Fibroblast of pulmonary artery (primary cell): ENCODE measurements around the gene USP44.

Source experiments
- DNase-seq: peaks from one replicate; pipeline ENCODE4 v3.0.0-alpha.2; 2010; ENCODE audit warnings: low read depth
- H3K4me3 ChIP-seq: replicated peaks from 2 replicates; pipeline ENCODE4 v1.5.1; 2011; ENCODE audit warnings: low read depth, mild to moderate bottlenecking, control low read depth, low read length, moderate library complexity
- TF ChIP-seq, protein P1 (sequence below): IDR thresholded peaks from 2 replicates; pipeline ENCODE4 v1.5.1; 2011; ENCODE audit warnings: mild to moderate bottlenecking, control low read depth, low read length, inconsistent platforms; ENCODE audit errors: missing control alignments

Gene USP44

DNA sequence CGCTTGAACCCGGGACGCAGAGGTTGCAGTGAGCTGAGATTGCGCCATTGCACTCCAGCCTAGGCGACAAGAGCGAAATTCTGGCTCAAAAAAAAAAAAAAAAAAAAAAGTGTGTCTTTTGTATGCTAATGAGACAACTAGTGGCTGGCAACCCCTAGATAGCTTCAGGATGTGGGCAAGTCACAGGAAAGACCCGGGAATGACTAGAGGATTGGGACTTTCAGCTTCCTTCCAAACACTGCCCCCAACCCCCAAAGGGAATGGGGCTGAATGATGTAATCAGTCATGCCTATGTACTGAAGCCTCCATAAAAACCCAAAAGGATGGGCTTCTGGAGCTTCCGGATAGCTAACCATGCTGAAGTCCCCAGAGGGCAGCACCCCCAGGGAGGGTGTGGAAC, 28.6 kb downstream of the USP44 start:
- DNase-seq, result no peak
- no peak overlapping the region for H3K4me3 ChIP-seq
- TF ChIP-seq, protein P1, sequence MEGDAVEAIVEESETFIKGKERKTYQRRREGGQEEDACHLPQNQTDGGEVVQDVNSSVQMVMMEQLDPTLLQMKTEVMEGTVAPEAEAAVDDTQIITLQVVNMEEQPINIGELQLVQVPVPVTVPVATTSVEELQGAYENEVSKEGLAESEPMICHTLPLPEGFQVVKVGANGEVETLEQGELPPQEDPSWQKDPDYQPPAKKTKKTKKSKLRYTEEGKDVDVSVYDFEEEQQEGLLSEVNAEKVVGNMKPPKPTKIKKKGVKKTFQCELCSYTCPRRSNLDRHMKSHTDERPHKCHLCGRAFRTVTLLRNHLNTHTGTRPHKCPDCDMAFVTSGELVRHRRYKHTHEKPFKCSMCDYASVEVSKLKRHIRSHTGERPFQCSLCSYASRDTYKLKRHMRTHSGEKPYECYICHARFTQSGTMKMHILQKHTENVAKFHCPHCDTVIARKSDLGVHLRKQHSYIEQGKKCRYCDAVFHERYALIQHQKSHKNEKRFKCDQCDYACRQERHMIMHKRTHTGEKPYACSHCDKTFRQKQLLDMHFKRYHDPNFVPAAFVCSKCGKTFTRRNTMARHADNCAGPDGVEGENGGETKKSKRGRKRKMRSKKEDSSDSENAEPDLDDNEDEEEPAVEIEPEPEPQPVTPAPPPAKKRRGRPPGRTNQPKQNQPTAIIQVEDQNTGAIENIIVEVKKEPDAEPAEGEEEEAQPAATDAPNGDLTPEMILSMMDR, result no peak

DNA sequence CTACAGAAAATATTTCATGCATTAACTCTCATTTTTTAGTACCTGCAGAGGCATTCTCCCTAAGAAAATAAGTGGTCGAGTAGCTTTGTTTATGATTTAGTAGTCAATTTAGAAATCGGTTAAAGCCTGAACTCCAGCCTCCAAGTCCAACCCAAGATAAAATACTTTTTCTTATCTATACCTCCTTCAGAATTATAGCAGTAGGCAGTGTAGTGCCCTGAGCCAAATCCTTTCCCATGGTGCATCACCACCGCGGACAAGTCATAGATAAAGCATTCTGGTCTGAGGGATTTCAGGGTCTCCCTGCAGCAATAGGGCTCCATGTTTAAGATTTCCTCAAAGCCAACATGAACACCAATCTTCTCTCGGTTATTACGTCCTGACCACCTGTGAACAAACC, 30.5 kb downstream of the USP44 start:
- no peak overlapping the region for H3K4me3 ChIP-seq
- no peak for DNase-seq
- TF ChIP-seq, protein P1, result no peak

DNA sequence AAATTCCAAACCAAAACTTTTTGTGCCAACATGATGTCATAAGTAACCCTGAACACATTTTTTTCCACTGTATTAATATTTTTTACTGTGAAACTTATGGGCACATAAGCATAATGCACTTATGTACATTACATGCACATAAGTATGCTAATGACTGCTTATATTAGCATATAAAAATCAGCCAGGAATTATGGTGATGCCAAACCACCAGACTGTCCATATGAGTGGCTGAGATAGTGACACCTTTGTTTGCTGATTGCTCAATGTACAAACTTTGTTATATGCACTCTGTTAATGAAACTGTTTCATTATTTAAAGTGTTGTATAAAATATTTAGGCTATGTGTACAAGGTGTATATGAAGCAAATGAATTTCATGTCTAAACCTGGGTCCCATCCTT, 32.3 kb downstream of the USP44 start:
- TF ChIP-seq, protein P1, result no peak
- no peak for DNase-seq
- no peak overlapping the region for H3K4me3 ChIP-seq

DNA sequence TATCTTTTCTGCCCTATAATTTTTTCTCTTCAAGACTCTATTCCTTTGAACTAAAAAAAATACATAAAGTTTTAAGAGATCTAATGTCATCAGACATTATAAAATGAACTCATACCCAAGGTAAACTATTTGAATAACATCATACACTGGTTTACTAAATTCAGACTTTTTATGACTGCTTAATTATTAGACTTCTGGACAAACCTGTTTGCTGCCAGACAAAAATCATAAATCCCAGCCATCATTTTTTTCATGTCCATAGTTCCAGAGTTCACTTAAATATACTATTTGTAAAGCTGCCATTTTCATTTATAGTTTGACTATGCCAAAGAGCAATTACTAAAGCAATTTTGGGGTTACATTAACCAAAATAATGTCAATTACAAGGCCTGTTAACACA, 34.0 kb downstream of the USP44 start:
- TF ChIP-seq, protein P1, result no peak
- H3K4me3 ChIP-seq, result no peak overlapping the region
- DNase-seq, result no peak

DNA sequence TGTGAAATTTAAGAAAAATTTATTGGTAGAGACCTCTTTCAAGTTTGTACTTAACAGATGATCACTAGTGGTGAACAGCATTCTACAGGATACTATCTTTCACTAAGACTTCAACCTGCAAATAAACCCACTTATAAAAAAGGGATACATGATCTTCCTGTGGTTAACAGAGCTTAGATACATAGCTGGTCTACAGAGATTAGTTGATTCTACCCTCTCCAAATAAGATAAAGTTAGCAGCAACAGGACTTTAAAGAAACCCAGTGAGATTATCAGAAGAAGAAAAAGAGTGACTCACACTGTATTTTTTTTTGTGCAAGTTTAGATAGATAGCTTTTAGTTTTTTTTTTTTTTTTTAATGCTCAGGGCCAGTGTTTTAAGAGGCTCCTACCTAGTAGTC, 34.5 kb downstream of the USP44 start:
- no peak overlapping the region for H3K4me3 ChIP-seq
- TF ChIP-seq, protein P1, result no peak
- no peak for DNase-seq

DNA sequence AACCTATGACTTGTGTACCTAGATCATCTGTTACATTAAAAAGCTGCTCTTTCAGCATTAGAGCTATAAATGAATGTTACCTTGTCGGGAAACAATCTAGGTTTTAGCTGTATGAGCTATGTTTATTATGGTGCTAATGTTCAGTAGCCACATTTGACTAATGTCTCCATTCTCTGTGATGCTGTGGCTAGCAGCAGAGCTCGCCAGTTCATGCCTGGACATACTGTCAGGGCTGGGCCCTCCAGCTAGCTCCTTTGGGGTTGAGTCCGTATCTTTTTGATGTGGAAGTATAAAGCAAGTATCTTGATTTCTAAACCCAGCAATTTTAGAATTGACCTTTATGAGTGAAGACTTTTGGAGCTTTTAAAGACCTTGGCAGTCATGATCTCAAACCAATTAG, 36.1 kb downstream of the USP44 start:
- DNase-seq, result no peak
- TF ChIP-seq, protein P1, result no peak
- H3K4me3 ChIP-seq, result no peak overlapping the region

DNA sequence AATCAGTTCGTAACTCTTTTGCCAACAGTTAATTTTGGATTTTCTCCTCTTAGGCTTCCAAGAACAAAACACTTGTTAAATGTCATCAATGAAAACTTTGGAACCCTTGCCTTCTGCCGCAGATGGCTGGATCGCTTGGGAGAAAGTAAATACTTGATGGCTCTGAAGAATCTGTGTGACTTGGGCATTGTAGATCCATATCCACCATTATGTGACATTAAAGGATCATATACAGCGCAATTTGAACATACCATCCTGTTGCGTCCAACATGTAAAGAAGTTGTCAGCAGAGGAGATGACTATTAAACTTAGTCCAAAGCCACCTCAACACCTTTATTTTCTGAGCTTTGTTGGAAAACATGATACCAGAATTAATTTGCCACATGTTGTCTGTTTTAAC, 37.7 kb downstream of the USP44 start:
- DNase-seq, result no peak
- H3K4me3 ChIP-seq, result no peak overlapping the region
- TF ChIP-seq, protein P1, result no peak
